ENCODE results near the gene TPBGL. TPM values are rescaled to one million over a fixed set of nuclear protein-coding genes. Genes with fewer than 3 reads are reported as not detected.

TPBGL gene
- total RNA-seq, 1 donor from 2014 or later, result 0.20 TPM

- no peaks in the 10 kb centered on the region for H3K79me2 ChIP-seq (ENCODE audit: insufficient read depth, low read length)
- H3K4me3 ChIP-seq (ENCODE audit: insufficient read depth, low read depth, low read length), result no peak overlapping the region
- no peaks in the 10 kb centered on the region for H3K36me3 ChIP-seq (ENCODE audit: insufficient read depth, low read length)
- H3K4me3 Mint-ChIP-seq (ENCODE audit: unreplicated experiment), result no peak overlapping the region
- H3K27ac ChIP-seq (ENCODE audit: low read depth, low read length), result no peak overlapping the region
- peaks cover 2% of the 10 kb centered on the region for H3K9me3 Mint-ChIP-seq (ENCODE audit: unreplicated experiment)
- no peaks in the 10 kb centered on the region for H3K4me1 ChIP-seq (ENCODE audit: insufficient read depth, low read length)
- H3K36me3 Mint-ChIP-seq (ENCODE audit: low read depth, unreplicated experiment), result peaks cover 2% of the 10 kb centered on the region
- no peaks in the 10 kb centered on the region for H3K4me1 Mint-ChIP-seq (ENCODE audit: low read depth, unreplicated experiment)
- H3K9ac ChIP-seq (ENCODE audit: low read length), result no peak overlapping the region
- no peaks in the 10 kb centered on the region for H4K20me1 ChIP-seq (ENCODE audit: insufficient read depth, low read length)
- DNase-seq (ENCODE audit: low read depth) (no peak), FAIRE-seq (no peak)
- H3K27me3 ChIP-seq (ENCODE audit: insufficient read depth, low read length), result peaks cover 2% of the 10 kb centered on the region
- H3K27me3 Mint-ChIP-seq (ENCODE audit: low read depth, unreplicated experiment), result peaks cover 53% of the 10 kb centered on the region
- H3K27ac Mint-ChIP-seq (ENCODE audit: unreplicated experiment), result no peak overlapping the region
- TF ChIP-seq CTCF (IDR thresholded peaks at IDR 0.05; ENCODE audit: insufficient read depth, low read depth, low read length), result no peak
- no peak for TF ChIP-seq EZH2 (IDR thresholded peaks at IDR 0.05; ENCODE audit: insufficient read depth, low read length)
- no peak overlapping the region for H3K4me2 ChIP-seq (ENCODE audit: low read length)
- H2AFZ ChIP-seq (ENCODE audit: low read depth, low read length), result no peak overlapping the region
- no peaks in the 10 kb centered on the region for H3K9me3 ChIP-seq (ENCODE audit: insufficient read depth, low read depth, low read length)
Observed at GRCh38 chr11:75219869-75220268, 20.7 kb upstream of the TPBGL start.

GRCh38 chr11:75223954-75224643, 16.5 kb upstream of the TPBGL start:
- Histone ChIP-seq H3K4me1 (ENCODE audit: insufficient read depth, low read length) (no peaks in the 10 kb centered on the region), H3K27me3 (ENCODE audit: insufficient read depth, low read length) (peaks cover 5% of the 10 kb centered on the region), H3K79me2 (ENCODE audit: insufficient read depth, low read length) (no peaks in the 10 kb centered on the region), H3K36me3 (ENCODE audit: insufficient read depth, low read length) (no peaks in the 10 kb centered on the region), H3K27ac (ENCODE audit: low read depth, low read length) (no peak overlapping the region), H3K9me3 (ENCODE audit: insufficient read depth, low read depth, low read length) (no peaks in the 10 kb centered on the region), H3K9ac (ENCODE audit: low read length) (no peak overlapping the region), H3K4me2 (ENCODE audit: low read length) (no peak overlapping the region), H2AFZ (ENCODE audit: low read depth, low read length) (no peak overlapping the region), H4K20me1 (ENCODE audit: insufficient read depth, low read length) (no peaks in the 10 kb centered on the region), H3K4me3 (ENCODE audit: insufficient read depth, low read depth, low read length) (no peak overlapping the region)
- TF ChIP-seq EZH2 (IDR thresholded peaks at IDR 0.05; ENCODE audit: insufficient read depth, low read length), result no peak
- TF ChIP-seq CTCF (IDR thresholded peaks at IDR 0.05; ENCODE audit: insufficient read depth, low read depth, low read length), result no peak
- no peak overlapping the region for H3K27ac Mint-ChIP-seq (ENCODE audit: unreplicated experiment)
- peaks cover 21% of the 10 kb centered on the region for H3K27me3 Mint-ChIP-seq (ENCODE audit: low read depth, unreplicated experiment)
- no peaks in the 10 kb centered on the region for H3K4me1 Mint-ChIP-seq (ENCODE audit: low read depth, unreplicated experiment)
- H3K9me3 Mint-ChIP-seq (ENCODE audit: unreplicated experiment), result no peaks in the 10 kb centered on the region
- DNase-seq (ENCODE audit: low read depth) (no peak), FAIRE-seq (no peak)
- H3K36me3 Mint-ChIP-seq (ENCODE audit: low read depth, unreplicated experiment), result no peaks in the 10 kb centered on the region
- no peak overlapping the region for H3K4me3 Mint-ChIP-seq (ENCODE audit: unreplicated experiment)

- Histone ChIP-seq H3K4me3 (ENCODE audit: insufficient read depth, low read depth, low read length) (no peak overlapping the region), H3K27me3 (ENCODE audit: insufficient read depth, low read length) (peaks cover 5% of the 10 kb centered on the region), H3K79me2 (ENCODE audit: insufficient read depth, low read length) (no peaks in the 10 kb centered on the region), H3K4me2 (ENCODE audit: low read length) (no peak overlapping the region), H3K9ac (ENCODE audit: low read length) (no peak overlapping the region), H4K20me1 (ENCODE audit: insufficient read depth, low read length) (no peaks in the 10 kb centered on the region), H3K4me1 (ENCODE audit: insufficient read depth, low read length) (no peaks in the 10 kb centered on the region), H3K27ac (ENCODE audit: low read depth, low read length) (no peak overlapping the region), H3K9me3 (ENCODE audit: insufficient read depth, low read depth, low read length) (no peaks in the 10 kb centered on the region), H2AFZ (ENCODE audit: low read depth, low read length) (no peak overlapping the region), H3K36me3 (ENCODE audit: insufficient read depth, low read length) (no peaks in the 10 kb centered on the region)
- Mint-ChIP-seq H3K27ac (ENCODE audit: unreplicated experiment) (no peak overlapping the region), H3K9me3 (ENCODE audit: unreplicated experiment) (no peaks in the 10 kb centered on the region), H3K27me3 (ENCODE audit: low read depth, unreplicated experiment) (peaks cover 30% of the 10 kb centered on the region), H3K4me1 (ENCODE audit: low read depth, unreplicated experiment) (no peaks in the 10 kb centered on the region), H3K4me3 (ENCODE audit: unreplicated experiment) (no peak overlapping the region), H3K36me3 (ENCODE audit: low read depth, unreplicated experiment) (no peaks in the 10 kb centered on the region)
- TF ChIP-seq EZH2 (IDR thresholded peaks at IDR 0.05; ENCODE audit: insufficient read depth, low read length), result no peak
- TF ChIP-seq CTCF (IDR thresholded peaks at IDR 0.05; ENCODE audit: insufficient read depth, low read depth, low read length), result no peak
- FAIRE-seq (no peak), DNase-seq (ENCODE audit: low read depth) (no peak)
Observed at GRCh38 chr11:75225794-75226193, 14.8 kb upstream of the TPBGL start.

Data from astrocyte (in vitro differentiated cells and primary cell).